Ramos (cell line): ENCODE measurements around the gene WDFY4.

Experiments
- in situ Hi-C: fragments of 300-500 bp; cut with MboI; formaldehyde crosslinking; loops from one replicate; pipeline ENCODE4 v1.14.3; 2022; ENCODE audit warnings: low sequenced_read_pairs; ENCODE audit not compliant: unreplicated experiment

The WDFY4 gene

DNA sequence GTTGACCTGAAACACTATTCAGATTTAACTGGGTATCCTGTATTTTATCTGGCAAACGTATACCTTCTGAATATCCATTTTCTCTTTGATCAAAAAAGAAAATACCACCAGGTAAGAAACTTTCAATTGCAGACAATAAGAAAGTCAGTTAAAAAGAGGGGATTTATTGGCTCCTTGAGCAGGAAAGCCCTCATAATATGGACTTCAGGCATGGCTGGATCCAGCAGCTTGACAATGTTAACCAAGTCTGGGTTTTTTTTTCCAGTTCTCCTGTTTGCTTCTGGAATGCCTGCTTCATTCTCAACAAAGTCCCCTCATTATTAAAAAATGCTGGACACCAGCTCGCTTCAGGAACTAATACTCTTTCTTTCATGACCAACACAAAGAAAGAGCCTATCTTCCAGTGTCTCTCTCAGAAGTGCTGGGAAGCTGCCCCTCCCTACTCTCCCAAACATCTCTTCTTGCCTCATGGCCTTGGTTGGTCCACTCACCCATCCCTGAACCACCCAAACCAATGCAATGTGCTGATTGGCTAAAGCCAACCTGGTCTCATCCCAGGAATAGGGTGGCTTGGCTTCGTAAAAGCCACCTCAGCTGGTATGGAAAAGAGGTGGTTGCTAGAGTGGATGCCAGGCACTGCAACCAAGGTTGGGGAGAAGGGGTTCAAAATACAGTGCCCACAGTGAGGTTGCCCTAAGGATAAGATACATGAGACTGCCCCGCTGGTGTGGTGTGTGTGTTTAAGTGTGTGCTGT is 30.6 kb upstream of the WDFY4 start:
- in situ Hi-C loops, result loop anchor here (10.0 to 25.0 kb wide), 3 partner anchors 289 to 858 kb away; no protein-coding TSS in a partner anchor

DNA sequence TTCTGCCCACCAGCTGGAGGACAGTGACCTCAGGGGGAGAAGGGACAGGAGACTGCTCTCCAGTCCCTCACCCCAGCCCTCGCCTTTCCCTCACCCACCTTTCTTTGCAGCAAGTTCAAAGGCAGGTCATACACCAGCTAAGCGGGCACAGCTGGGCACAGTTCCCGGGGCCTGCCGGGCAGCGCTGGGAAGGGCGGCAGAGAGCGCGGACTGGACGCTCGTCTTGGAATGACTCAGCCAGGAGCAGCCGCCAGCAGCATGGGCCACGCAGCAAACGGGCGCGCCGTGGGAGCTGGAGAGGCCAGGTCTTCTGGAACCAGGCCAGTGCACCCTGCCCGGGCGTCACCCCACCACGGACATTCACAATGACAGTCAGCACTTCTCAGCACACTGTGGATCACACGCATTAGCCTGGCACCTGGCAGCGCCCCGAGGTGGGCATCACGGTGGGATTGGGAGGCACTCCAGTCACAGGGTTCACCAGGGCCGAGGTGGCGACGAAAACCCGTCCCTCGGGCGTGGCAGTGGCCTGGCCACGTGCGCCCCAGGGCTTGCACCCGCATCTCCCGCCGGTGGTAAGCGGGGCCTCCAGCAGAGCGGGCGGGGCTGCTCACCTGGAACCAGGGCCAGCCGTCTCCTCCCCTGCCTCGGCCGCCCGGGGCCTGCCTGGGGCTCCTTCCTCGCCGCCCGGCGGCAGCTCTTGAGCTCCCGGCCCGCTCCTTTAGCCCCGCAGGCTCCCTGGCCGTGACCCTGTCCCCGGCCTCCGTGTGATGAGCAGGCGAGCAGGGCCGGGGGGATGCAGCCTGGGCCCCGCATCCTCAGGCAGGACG is 29.0 kb upstream of the WDFY4 start:
- in situ Hi-C loops, result loop anchor here (5.0 to 25.0 kb wide), 4 partner anchors 103 to 857 kb away; no protein-coding TSS in a partner anchor

DNA sequence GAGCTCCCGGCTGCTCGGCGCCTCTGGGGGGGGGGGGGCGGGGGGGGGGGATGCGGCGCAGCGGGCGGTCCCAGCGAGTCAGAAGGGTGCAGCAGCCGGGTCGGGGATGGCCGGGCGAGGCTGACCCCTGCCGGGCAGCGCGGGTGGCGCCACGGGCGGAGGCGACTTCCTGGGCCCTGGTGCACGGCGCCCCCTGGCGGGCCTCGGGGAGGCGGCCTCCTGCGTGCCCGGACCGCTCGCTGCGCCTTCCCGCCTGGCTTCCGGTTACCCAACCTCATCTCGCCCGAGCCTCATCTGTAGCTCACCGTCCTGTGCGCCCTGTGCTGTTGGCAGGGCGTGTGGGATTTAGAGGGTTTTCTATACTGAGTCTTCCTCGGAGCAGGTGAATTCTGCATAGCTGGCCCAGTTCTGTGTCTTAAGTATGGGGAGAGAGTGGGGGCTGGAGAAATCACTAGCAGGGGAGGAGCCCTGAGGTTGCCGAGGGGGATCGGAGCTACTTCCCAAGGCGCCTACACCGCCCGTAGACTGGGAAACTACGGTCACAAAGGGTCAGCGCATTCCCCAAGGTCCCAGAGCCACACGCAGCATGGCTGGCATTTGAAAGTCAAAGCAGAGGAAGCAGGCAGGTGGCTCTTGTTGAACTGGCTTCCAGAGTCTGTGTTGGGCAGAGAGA is 28.3 kb upstream of the WDFY4 start:
- in situ Hi-C loops, result loop anchor here (5.0 to 25.0 kb wide), 4 partner anchors 104 to 856 kb away; no protein-coding TSS in a partner anchor

DNA sequence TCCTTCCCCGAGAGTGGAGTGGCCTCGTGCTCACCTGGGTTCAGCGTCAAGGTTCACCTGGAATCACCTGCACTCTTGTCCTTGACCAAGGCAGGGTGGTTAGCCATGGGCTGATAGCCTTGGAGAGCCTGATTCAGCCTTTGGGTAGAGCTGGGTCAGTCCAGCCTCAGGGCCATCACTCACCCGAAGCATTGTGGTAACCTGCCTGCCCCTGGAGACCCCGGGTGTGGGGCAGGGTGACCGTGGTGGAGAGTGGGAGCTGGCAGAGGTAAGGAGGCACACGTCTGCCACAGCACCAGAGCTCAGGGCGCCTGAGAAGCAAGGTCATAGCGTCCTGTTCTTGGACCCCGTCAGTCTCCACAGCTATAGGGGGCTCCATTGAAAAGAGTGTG is 27.8 kb upstream of the WDFY4 start:
- in situ Hi-C loops, result loop anchor here (5.0 to 25.0 kb wide), 4 partner anchors 105 to 855 kb away; no protein-coding TSS in a partner anchor

DNA sequence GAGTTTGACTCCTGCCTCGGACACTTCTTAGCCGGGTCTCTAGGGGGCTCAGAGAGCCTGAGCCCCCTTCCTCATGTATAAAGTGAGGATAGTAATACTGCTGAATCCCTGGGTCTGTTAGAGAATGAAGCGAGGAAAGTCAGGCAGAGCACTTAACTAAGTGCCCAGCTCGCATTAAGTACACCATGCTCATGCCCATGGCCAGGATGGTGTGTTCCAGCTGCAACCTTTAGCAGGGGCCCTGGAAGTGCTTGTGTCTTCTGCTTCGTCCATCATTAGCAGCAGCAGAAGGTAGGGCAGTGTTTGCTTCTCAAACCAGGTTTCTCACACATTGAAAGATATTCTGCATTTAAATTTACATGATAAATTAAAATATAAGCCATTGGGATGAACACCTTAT is 27.3 kb upstream of the WDFY4 start:
- in situ Hi-C loops, result loop anchor here (5.0 to 25.0 kb wide), 4 partner anchors 105 to 855 kb away; no protein-coding TSS in a partner anchor

DNA sequence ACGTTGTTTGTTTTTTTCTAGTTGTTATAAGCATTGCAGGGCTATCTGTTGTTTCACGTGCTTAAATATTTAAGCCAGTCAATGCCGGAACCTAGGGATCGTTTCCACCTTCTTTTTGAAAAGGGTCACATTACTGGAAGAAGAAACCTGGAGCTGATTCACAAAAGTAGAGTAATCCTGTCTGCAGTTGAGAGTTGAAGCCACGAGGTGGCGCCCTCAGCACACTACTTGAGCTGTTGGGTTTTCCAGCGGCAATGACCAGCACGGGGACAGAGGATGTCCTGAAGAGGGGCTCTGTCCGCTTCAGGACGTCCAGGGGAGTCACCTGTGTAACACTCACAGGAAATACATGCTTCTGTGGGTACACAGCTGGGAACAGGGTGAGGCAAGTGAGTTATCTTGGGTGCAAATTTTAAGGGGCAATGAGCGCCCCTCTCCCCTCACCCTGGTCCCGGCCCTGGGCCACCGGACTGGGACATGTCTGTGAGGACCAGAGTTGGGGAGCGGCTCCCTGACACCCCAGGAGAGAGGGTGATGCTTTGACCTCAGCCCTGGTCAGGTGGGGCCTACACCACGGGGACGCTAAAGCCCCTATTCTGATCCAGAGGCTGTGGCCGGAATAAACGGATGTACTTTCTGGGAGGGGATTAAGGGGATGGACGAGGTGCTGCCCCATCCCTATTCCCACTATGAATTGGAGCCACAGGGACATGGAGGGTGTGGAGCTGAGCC is 26.3 kb upstream of the WDFY4 start:
- in situ Hi-C loops, result loop anchor here (5.0 to 25.0 kb wide), 4 partner anchors 106 to 854 kb away; no protein-coding TSS in a partner anchor

DNA sequence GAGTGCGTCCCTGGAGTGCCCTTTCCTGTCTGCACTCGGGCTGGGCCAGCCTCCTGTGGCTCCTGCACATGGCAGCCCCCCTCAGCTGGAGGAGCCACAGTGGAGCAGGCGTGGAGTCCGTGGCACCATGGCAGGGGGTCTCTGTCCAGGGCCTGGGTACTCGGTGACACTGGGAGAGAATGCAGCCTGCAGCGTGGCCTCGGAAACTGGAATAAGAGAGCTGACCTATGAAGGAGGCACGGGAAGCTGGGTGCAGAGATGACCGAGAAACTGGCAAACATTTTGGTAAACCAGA is 25.8 kb upstream of the WDFY4 start:
- in situ Hi-C loops, result loop anchor here (5.0 to 25.0 kb wide), 4 partner anchors 107 to 853 kb away; no protein-coding TSS in a partner anchor

DNA sequence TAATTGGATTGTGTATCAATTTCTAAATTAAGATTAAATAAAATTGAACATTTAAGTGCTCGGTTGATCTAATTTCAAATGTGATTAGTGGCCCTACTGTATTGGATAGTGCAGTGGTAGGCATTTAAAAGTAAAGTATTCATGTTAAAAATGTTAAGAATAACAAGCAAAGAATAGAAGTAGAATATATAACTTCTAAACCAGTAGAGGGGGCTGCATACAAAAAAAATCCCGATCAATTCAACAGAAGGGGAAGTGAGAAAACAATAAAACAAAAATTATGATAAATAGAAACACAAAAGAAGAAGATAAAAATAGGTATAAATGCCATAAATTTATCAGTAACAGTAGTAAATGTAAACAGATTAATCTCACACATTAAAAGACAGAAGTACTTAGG is 24.9 kb upstream of the WDFY4 start:
- in situ Hi-C loops, result loop anchor here (5.0 to 25.0 kb wide), 5 partner anchors 107 to 853 kb away; no protein-coding TSS in a partner anchor

DNA sequence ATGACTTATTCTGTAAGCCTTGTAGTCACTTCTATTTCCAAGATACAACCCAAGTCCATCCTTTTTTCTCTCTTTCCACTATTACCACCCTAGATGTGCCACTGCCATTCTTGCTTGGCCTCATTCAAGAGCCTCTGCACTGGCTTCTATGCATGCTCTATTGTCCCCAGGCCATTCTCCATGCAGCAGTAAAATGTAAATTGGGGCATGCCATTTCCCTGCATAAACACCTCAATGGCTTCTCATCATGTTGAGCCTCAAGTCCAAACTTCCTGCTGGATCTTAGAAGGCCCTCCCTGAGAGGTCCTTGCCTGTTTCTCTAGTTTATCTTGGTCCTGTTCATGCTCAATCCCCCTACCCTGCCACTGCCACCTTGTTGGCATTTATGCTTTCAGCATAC is 23.2 kb upstream of the WDFY4 start:
- in situ Hi-C loops, result loop anchor here (10.0 to 25.0 kb wide), 3 partner anchors 143 to 851 kb away; no protein-coding TSS in a partner anchor

DNA sequence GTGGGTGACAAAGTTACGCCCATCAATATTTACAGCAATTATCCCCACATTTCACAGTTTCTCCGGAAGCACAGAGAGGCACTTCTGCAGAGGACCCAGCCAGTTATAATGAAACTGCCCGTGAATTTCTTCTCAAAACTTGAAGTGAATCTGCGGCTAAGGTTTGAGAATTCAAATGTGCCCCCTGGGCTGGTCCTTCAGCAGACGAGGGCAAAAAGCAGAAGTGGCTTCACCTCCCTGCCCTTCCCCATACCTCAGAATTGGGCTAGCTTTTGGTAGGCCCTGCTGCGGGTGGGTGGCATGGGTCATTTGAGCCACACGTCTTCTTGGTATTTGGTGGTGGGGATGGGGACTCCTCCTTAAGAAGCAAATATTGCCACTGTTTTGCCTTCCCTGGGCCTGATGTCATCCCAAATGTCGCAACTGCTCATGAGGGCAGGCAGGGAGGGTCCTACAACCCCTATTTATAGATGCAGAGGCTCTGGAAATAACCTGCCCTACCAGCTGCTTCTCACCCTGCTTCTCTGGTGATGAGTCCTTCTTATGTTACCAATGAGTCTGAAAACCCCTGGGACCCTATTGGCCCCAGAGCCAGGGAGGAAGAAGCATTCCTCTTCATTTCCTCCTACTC is 16.6 kb upstream of the WDFY4 start:
- in situ Hi-C loops, result loop anchor here (10.0 to 25.0 kb wide), 3 partner anchors 137 to 844 kb away; no protein-coding TSS in a partner anchor

DNA sequence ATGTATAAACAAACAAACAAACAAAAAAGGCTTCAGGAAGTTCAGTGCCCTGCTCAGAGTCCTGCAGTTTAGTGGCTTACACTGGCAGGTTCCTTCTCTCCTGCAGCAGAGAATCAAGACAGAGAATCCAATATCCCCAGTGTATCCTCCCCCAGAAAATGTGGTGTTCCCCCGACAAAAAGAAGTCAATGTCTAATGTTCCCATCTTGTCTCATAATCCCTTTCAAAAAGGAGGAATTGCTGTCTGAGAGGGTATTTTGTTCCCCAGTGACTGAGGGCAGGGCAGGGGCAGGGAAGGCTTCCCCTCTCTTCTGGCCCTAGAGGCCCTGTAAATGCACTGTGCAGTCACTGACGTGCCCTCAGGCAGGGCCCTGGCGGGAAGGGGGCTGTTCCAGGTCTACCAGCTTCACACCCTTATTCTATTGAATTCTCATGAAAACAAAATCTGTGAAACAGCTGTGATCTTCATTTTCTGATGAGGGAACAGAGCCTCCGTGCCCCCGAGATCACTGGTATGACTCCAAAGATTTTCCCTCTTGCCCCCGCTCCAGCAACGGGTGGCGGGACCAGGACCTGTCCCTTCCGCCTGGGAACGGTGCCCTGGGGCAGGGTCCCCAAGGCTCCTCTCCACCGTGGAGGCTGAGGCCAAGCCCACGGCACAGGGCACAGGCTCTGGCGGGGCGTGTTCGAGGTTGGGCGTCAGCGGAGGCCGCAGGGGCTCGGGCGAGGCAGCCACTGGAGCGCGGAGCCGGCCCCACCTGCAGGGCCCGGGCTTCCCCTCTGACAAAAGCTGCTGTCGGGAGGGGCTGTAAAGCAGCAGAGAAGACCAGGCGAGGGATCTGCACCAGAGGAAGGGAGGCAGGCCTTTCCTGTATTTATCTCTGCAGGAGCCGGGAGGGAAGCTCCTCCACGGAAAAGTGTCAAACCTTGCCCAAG is 13.4 kb upstream of the WDFY4 start:
- in situ Hi-C loops, result loop anchor here (25.0 kb wide), 2 partner anchors 491 to 841 kb away; no protein-coding TSS in a partner anchor

DNA sequence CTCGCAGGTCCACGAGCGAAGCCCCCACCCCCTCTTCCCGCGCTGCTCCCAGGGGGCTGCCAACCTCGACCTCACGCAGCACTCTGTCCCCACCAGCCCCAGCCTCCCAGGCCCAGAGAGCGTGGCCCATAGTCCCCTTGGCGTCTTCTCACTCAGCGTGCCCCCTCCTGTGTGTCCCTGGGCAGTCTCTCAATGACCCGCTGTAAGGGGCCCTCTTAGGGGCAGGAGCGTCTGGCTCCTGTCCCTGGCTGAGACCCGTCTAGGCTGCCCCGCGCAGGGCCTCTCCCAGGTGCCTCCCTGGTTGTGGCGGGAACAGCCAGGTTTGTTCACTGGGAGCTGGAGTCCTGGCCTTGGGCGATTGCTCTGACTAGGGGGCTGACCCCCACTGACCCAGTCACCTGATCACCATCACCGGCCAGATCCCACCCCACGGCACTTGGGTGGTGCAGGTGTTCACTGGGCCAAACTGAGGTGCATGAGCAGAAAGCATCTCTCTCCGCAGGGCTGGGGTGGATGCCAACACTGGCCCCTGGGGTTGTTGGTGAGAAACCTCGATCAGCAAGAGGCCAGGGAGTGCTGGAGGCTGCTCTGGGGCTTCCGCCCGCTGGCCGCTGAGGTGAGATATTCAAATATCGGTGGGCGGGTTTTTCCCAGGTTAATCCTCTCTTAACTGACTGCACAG is 12.6 kb upstream of the WDFY4 start:
- in situ Hi-C loops, result loop anchor here (25.0 kb wide), 2 partner anchors 490 to 840 kb away; no protein-coding TSS in a partner anchor

DNA sequence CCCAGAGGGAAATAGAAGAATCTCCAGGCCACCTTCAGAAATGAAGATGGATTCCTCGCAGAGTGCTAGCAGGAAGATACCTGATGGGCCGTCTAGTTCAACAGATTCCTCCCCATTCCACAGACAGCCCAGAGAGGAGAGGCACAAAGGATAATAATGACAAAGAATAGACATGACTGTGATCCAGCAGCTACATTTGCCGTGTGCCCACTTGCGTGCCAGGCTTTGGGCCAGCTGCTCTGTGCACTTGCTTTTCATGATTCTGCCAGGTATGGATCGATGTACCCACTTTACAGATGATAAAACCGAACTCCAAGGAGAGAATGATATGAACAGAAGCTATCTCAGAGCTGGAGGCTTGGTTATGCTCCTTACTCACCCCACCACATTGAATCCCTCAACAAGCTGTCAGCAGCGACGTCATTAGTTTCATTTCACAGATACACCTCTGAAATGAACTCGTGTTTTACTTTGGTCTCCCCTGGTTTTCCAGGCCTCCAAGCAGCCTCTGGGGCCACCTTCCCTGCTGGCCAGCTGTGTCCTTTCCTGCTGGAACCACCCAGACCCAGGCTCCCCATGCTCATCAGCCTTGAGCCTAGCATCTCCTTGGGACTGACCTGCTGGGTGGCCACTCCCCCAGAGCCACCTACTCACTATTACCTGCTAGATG is 11.9 kb upstream of the WDFY4 start:
- in situ Hi-C loops, result loop anchor here (25.0 kb wide), 2 partner anchors 490 to 840 kb away; no protein-coding TSS in a partner anchor

DNA sequence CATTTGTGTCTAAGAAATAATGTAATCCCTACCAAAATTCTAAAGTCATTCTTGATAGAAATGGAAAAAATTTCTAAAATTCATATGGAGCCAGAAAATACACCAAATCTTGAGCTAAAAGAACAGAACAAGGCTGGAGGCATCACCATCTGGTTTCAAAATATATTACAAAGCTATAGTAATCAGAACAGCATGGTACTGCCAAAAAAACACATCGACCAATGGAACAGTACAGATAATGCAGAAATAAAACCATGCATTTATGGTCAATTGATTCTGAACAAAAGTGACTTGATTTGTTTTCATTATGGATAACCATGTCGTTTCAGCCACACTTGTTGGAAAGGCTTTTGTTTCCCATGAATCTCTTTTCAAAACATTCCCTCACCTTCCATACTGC is 7.0 kb upstream of the WDFY4 start:
- in situ Hi-C loops, result no loop called here

DNA sequence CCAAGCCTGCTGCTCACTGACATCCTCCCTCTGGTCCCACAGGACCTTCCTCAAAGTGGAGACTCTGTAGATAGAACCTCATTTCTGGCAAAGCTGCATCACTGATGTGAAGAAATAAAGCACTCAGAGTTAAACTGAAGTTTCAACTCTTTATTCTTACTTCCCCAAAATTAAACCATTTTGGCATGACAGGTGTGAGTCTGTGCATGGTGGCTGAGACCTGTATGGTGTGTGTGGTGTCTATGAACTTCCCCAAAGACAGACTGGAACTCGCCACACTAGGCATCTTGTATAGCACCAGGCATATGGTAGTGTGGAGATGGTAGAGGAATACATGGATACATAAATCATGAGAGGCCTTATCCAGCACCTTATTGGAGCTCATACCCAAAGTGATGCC is 6.6 kb upstream of the WDFY4 start:
- in situ Hi-C loops, result no loop called here

DNA sequence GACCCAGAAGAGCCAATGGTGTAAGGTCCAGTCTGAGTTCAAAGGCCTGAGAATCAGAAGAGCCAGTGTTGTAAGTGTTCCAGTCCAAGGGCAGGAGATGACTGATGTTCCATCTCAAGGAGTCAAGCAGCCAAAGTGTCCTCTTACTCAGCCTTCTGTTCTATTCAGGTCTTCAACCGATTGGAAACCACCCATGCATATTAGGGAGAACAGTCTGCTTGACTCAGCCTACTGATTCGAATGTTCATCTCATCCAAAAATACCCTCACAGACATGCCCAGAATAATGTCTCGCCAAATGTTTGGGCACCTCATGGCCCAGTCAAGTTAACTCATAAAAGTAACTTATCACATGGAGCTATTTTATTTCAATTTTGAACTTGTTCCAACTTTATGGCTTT is 2.9 kb upstream of the WDFY4 start:
- in situ Hi-C loops, result no loop called here

DNA sequence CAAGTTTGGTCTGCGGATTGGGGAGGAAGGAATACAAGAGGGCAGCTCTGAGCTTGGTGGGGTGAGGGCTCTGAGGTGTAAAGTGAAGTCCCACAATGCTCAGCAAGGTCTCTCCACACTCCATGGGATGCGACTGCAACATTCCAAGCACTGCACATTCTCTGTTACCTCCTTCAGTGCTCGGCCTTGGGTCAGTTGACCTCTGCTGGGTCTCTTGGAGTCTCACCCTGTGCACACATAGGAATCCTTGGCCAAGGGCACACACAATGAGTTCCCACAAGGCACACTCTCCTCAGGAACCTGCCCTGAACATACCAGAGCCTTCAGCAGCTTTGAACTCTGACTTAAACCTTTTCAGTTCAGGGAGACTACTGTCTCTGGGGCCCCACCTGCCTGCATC is 2.4 kb upstream of the WDFY4 start:
- in situ Hi-C loops, result no loop called here
